PC-3 (cell line): Measurements from ENCODE around the gene RTF1. TPM values are rescaled to one million over a fixed set of nuclear protein-coding genes. Genes with fewer than 3 reads are reported as not detected.

ENCODE experiments used
- ATAC-seq: fragments of 200-7000 bp; cut with Tn5 transposase; 2 replicates; pipeline ENCODE4 v1.9.1; 2020; ENCODE audit warnings: mild to moderate bottlenecking, moderate library complexity
- BruUV-seq: library from RNA; stranded (reverse); fragments of 400-500 nt; replicated peaks from 2 replicates; lab custom pipeline; 2021; lab: Mats Ljungman, UMichigan
- CTCF ChIA-PET: fragments of 300-600 bp; sonication (Branson Sonifier 250); formaldehyde crosslinking; loops from one replicate; lab custom pipeline; 2022; ENCODE audit warnings: antibody characterized with exemption; lab: Charles Lee
- POLR2A ChIA-PET: fragments of 300-600 bp; sonication (Branson Sonifier 250); formaldehyde crosslinking; loops from one replicate; lab custom pipeline; 2022; ENCODE audit warnings: antibody characterized with exemption; ENCODE audit not compliant: unreplicated experiment; lab: Charles Lee
- DNase-seq: peaks from one replicate; pipeline ENCODE4 v3.0.0-alpha.2; 2015
- H2AFZ ChIP-seq: fragments of 300-600 bp; sonication (generic); 2 replicates; pipeline ENCODE4 v1.6.0; 2016; ENCODE audit warnings: antibody characterized with exemption, low read length
- H3F3A ChIP-seq: fragments of 300-600 bp; sonication (generic); one replicate; pipeline ENCODE4 v1.6.0; 2017; ENCODE audit warnings: antibody characterized with exemption, low read length, control low read depth, mild to moderate bottlenecking; ENCODE audit not compliant: unreplicated experiment
- H3K27ac ChIP-seq: fragments of 300-600 bp; sonication (generic); 2 replicates; pipeline ENCODE4 v1.5.1; 2016; ENCODE audit warnings: mild to moderate bottlenecking, low read length
- H3K27me3 ChIP-seq: fragments of 300-600 bp; sonication (generic); 2 replicates; pipeline ENCODE4 v1.6.1; 2016; ENCODE audit warnings: low read length, mixed read lengths
- H3K36me3 ChIP-seq: fragments of 300-600 bp; sonication (generic); 2 replicates; pipeline ENCODE4 v1.6.1; 2016; ENCODE audit warnings: low read depth, mixed run types, low read length, mixed read lengths
- H3K4me1 ChIP-seq: fragments of 300-600 bp; sonication (generic); 2 replicates; pipeline ENCODE4 v1.5.1; 2016; ENCODE audit warnings: low read length; ENCODE audit not compliant: insufficient read depth
- H3K4me2 ChIP-seq: fragments of 300-600 bp; sonication (generic); 2 replicates; pipeline ENCODE4 v1.6.0; 2016; ENCODE audit warnings: low read length
- H3K4me3 ChIP-seq: fragments of 300-600 bp; sonication (generic); 2 replicates; pipeline ENCODE4 v1.5.1; 2016; ENCODE audit warnings: mild to moderate bottlenecking, low read length, mixed read lengths
- H3K79me2 ChIP-seq: fragments of 300-600 bp; sonication (generic); 2 replicates; pipeline ENCODE4 v1.6.1; 2017; ENCODE audit warnings: low read length, mixed read lengths
- H3K9ac ChIP-seq: fragments of 300-600 bp; sonication (generic); 2 replicates; pipeline ENCODE4 v1.6.0; 2016; ENCODE audit warnings: mild to moderate bottlenecking, low read length
- H3K9me2 ChIP-seq: fragments of 300-600 bp; sonication (generic); replicated peaks from 2 replicates; pipeline ENCODE4 v1.6.1; 2016; ENCODE audit warnings: mixed run types, low read length, mixed read lengths
- H3K9me3 ChIP-seq: fragments of 300-600 bp; sonication (generic); 2 replicates; pipeline ENCODE4 v1.6.1; 2016; ENCODE audit warnings: low read length, mixed read lengths
- H4K20me1 ChIP-seq: fragments of 300-600 bp; sonication (generic); 2 replicates; pipeline ENCODE4 v1.6.1; 2016; ENCODE audit warnings: low read length, mixed read lengths
- CTCF ChIP-seq: fragments of 300-600 bp; sonication (generic); conservative IDR thresholded peaks from 2 replicates; pipeline ENCODE4 v1.5.1; 2017; ENCODE audit warnings: antibody characterized with exemption, low read depth, mild to moderate bottlenecking, low read length
- EZH2 ChIP-seq: fragments of 300-600 bp; sonication (generic); IDR thresholded peaks from one replicate; pipeline ENCODE4 v1.6.1; 2017; ENCODE audit warnings: antibody characterized with exemption, mild to moderate bottlenecking, low read length; ENCODE audit not compliant: unreplicated experiment
- EZH2phosphoT487 ChIP-seq: fragments of 300-600 bp; sonication (generic); IDR thresholded peaks from 2 replicates; pipeline ENCODE4 v1.6.1; 2018; ENCODE audit warnings: mild to moderate bottlenecking, antibody characterized with exemption, low read length, borderline replicate concordance
- intact Hi-C: fragments of 100-400 bp; cut with micrococcal nuclease; formaldehyde crosslinking; loops from 2 replicates; pipeline ENCODE4 v1.9.0; 2023
- total RNA-seq: library from RNA; depleted of rRNA; stranded (reverse); fragments of >200 nt; gene quantifications from 2 replicates; pipeline ENCODE4 v1.2.3, GENCODE V29; 2014

The RTF1 gene
- total RNA-seq, 1 experiment from 2014 or later, result 20.2 TPM

- peaks cover 45% of the 10 kb centered on the region for H3K36me3 ChIP-seq
- TF ChIP-seq CTCF (no peak), EZH2phosphoT487 (no peak), EZH2 (no peak)
Observed at GRCh38 chr15:41480396-41481140, 63.7 kb downstream of the RTF1 start.

GRCh38 chr15:41482110-41482877 is 65.4 kb downstream of the RTF1 start:
- no peaks in the 10 kb centered on the region for H3K9me3 ChIP-seq
- H3K79me2 ChIP-seq, result no peaks in the 10 kb centered on the region
- no TSS peak for BruUV-seq
- TF ChIP-seq CTCF, result no peak
- no peak for TF ChIP-seq EZH2phosphoT487
- TF ChIP-seq EZH2, result no peak
- ATAC-seq (no peak), DNase-seq (no peak)
- no peak overlapping the region for H3K27ac ChIP-seq
- H3K4me2 ChIP-seq, result no peak overlapping the region
- no peaks in the 10 kb centered on the region for H3F3A ChIP-seq
- no peak overlapping the region for H2AFZ ChIP-seq
- CTCF ChIA-PET, result no interaction called here
- H3K9ac ChIP-seq, result no peak overlapping the region
- POLR2A ChIA-PET, result no interaction called here
- H3K27me3 ChIP-seq, result no peaks in the 10 kb centered on the region
- peaks cover under 1% of the 10 kb centered on the region; the same call in 1 of the 2 replicates for H3K4me1 ChIP-seq
- no peak overlapping the region for H3K4me3 ChIP-seq
- no peaks in the 10 kb centered on the region for H3K9me2 ChIP-seq
- H4K20me1 ChIP-seq, result no peaks in the 10 kb centered on the region
- peaks cover 30% of the 10 kb centered on the region for H3K36me3 ChIP-seq
- intact Hi-C loops, result no loop called here

More at GRCh38 chr15:41480396-41481140, 63.7 kb downstream of the RTF1 start:
- no peaks in the 10 kb centered on the region for H3K9me3 ChIP-seq
- no peaks in the 10 kb centered on the region for H4K20me1 ChIP-seq
- no peaks in the 10 kb centered on the region for H3K79me2 ChIP-seq
- H3K9ac ChIP-seq, result no peak overlapping the region
- H3K4me2 ChIP-seq, result no peak overlapping the region
- no peak overlapping the region for H3K27ac ChIP-seq
- ChIA-PET CTCF (interaction anchor here (0.7 kb wide), 1 partner anchor 27 kb away, joined by 3 read pairs; no protein-coding TSS in a partner anchor), POLR2A (no interaction called here)
- BruUV-seq, result no TSS peak
- peaks cover 4% of the 10 kb centered on the region for H3K4me1 ChIP-seq
- intact Hi-C loops, result no loop called here
- H3K9me2 ChIP-seq, result no peaks in the 10 kb centered on the region
- DNase-seq (no peak), ATAC-seq (no peak)
- H3F3A ChIP-seq, result no peaks in the 10 kb centered on the region
- H3K4me3 ChIP-seq, result no peak overlapping the region
- no peaks in the 10 kb centered on the region for H3K27me3 ChIP-seq
- no peak overlapping the region for H2AFZ ChIP-seq

- intact Hi-C loops, result no loop called here
- Histone ChIP-seq H4K20me1 (no peaks in the 10 kb centered on the region), H3K4me1 (no peaks in the 10 kb centered on the region; the same call in 1 of the 2 replicates), H3F3A (no peaks in the 10 kb centered on the region), H3K9me2 (no peaks in the 10 kb centered on the region), H3K27ac (no peak overlapping the region), H3K9me3 (no peaks in the 10 kb centered on the region), H3K4me3 (no peak overlapping the region), H2AFZ (no peak overlapping the region), H3K9ac (no peak overlapping the region), H3K79me2 (no peaks in the 10 kb centered on the region), H3K36me3 (peaks cover 26% of the 10 kb centered on the region), H3K27me3 (no peaks in the 10 kb centered on the region), H3K4me2 (no peak overlapping the region)
- POLR2A ChIA-PET, result no interaction called here
- TF ChIP-seq CTCF (no peak), EZH2 (no peak), EZH2phosphoT487 (no peak)
- DNase-seq (no peak), ATAC-seq (no peak)
- BruUV-seq, result no TSS peak
- CTCF ChIA-PET, result interaction anchor here (0.5 kb wide), 1 partner anchor 8 kb away, joined by 3 read pairs; no protein-coding TSS in a partner anchor
Observed at GRCh38 chr15:41483115-41483514, 66.2 kb downstream of the RTF1 start.
